Left lung (tissue), 10 donors: ENCODE results near the gene SPI1. TPM values are rescaled to one million over a fixed set of nuclear protein-coding genes. Genes with fewer than 3 reads are reported as not detected.

Experiments
- ATAC-seq: fragments of 200-7000 bp; cut with Tn5 transposase; one replicate; pipeline ENCODE4 v1.9.1; 2020; ENCODE audit warnings: moderate library complexity
- DNase-seq, 4 donors: peaks; one replicate each; pipeline ENCODE4 v3.0.0-alpha.2; 2013 to 2020
- H3K27ac ChIP-seq, 2 donors: fragments of 200-600 bp; sonication (generic) in 1 of 2; one replicate each; pipeline versions ENCODE4 v1.5.0 to v1.8.0; 2020 to 2021
- H3K27me3 ChIP-seq, 2 donors: fragments of 200-600 bp; sonication (generic) in 1 of 2; one replicate each; pipeline versions ENCODE4 v1.5.0 to v1.8.0; 2020 to 2021
- H3K36me3 ChIP-seq, 2 donors: fragments of 200-600 bp; sonication (generic) in 1 of 2; one replicate each; pipeline versions ENCODE4 v1.5.0 to v1.8.0; 2020 to 2021
- H3K4me1 ChIP-seq, 2 donors: fragments of 200-600 bp; one replicate each; pipeline ENCODE4 v1.8.0; 2021
- H3K4me3 ChIP-seq, 2 donors: fragments of 200-600 bp; sonication (generic) in 1 of 2; one replicate each; pipeline versions ENCODE4 v1.5.0 to v1.8.0; 2020 to 2021; ENCODE audit warnings: mild to moderate bottlenecking in 1 of 2
- H3K9me3 ChIP-seq, 2 donors: fragments of 200-600 bp; sonication (generic) in 1 of 2; one replicate each; pipeline versions ENCODE4 v1.5.0 to v1.8.0; 2020 to 2021
- intact Hi-C, 2 donors: fragments of 100-400 bp; cut with DNase I; formaldehyde crosslinking; loops; one replicate each; pipeline versions ENCODE4 v1.11.2 to v1.14.2; 2022
- polyA plus RNA-seq, 6 donors: library from polyadenylated mRNA; unstranded; fragments of 120-200 nt; gene quantifications; one replicate each; pipeline ENCODE4 v1.2.1, GENCODE V29; 2013; ENCODE audit not compliant: insufficient read length in 6 of 6
- total RNA-seq, 2 donors: library from RNA; stranded (reverse); fragmentation: NEBNext Ultra II Directional; extraction: Animal tissue kit (Norgen Biotek cat#: 25700); gene quantifications; one replicate each; pipeline ENCODE4 v1.2.1, GENCODE V29; 2021
- TF ChIP-seq, protein P1 (sequence below), 2 donors: fragments of 200-600 bp; sonication (generic) in 1 of 2; IDR thresholded peaks; one replicate each; pipeline versions ENCODE4 v1.5.0 to v1.8.0; 2021; ENCODE audit warnings: antibody characterized with exemption in 2 of 2
- donor health status: DM: no; HTN: yes; CAD: no.
- donor health status: DM: no; HTN: no; CAD: no.

The SPI1 gene
- total and polyA plus RNA-seq, 8 donors, result 4.9 to 194 (median 6.2) TPM

DNA sequence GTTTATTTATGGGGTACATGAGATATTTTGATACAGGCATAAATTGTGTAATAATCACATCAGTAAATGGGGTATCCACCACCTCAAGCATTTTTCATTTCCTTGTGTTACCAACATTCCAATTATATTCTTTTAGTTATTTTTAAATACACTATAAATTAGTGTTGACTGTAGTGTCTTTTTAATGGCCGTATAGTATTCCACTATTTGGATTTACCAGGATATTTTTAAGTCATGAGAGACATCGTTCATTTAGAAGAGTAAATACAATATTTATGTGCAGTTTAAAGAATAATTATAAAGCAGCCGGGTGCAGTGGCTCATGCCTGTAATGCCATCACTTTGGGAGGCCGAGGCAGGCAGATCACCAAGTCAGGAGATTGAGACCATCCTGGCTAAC is 6.2 kb upstream of the SPI1 start:
- Histone ChIP-seq H3K27me3 (no peaks in the 10 kb centered on the region), H3K36me3 (peaks cover 0 to 6% of the 10 kb centered on the region in 2 donors), H3K4me1 (peaks cover 0 to 47% of the 10 kb centered on the region in 2 donors), H3K9me3 (no peaks in the 10 kb centered on the region), H3K27ac (no peak overlapping the region), H3K4me3 (no peak overlapping the region)
- ATAC-seq (no peak), DNase-seq (no peak)
- TF ChIP-seq, protein P1, sequence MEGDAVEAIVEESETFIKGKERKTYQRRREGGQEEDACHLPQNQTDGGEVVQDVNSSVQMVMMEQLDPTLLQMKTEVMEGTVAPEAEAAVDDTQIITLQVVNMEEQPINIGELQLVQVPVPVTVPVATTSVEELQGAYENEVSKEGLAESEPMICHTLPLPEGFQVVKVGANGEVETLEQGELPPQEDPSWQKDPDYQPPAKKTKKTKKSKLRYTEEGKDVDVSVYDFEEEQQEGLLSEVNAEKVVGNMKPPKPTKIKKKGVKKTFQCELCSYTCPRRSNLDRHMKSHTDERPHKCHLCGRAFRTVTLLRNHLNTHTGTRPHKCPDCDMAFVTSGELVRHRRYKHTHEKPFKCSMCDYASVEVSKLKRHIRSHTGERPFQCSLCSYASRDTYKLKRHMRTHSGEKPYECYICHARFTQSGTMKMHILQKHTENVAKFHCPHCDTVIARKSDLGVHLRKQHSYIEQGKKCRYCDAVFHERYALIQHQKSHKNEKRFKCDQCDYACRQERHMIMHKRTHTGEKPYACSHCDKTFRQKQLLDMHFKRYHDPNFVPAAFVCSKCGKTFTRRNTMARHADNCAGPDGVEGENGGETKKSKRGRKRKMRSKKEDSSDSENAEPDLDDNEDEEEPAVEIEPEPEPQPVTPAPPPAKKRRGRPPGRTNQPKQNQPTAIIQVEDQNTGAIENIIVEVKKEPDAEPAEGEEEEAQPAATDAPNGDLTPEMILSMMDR (IDR thresholded peaks at IDR 0.05), result no peak
- intact Hi-C loops, result no loop called here

DNA sequence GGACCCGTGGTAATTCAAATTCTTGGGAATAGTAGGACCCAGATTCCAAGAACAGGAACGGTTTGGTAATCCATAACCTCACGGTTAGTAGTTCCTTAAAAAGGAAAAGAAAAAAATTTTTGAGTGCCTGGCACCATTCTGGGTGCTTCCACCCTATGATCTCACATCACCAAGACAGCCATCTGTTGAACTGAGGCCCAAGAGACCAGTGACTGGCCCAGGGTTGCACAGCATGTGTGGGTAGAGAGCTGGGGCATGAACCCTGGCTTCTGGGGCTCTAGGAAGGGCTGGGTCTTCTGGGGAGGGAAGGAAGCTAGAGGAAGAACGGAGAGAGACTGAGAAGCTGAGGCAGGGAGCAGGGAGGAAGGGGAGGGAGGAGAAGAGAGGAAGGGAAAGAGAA is 4.7 kb upstream of the SPI1 start:
- DNase-seq, result no peak
- intact Hi-C loops, result no loop called here
- TF ChIP-seq, protein P1 (IDR thresholded peaks at IDR 0.05), result no peak
- no peaks in the 10 kb centered on the region for H3K27me3 ChIP-seq
- peaks cover 0 to 6% of the 10 kb centered on the region in 2 donors for H3K36me3 ChIP-seq
- peaks cover 0 to 44% of the 10 kb centered on the region in 2 donors for H3K4me1 ChIP-seq
- no peaks in the 10 kb centered on the region for H3K9me3 ChIP-seq
- peak; percentile 58 for ATAC-seq
- H3K4me3 ChIP-seq, result no peak overlapping the region
- H3K27ac ChIP-seq, result peak overlapping the region in 1 of 2 donors; percentile 64

DNA sequence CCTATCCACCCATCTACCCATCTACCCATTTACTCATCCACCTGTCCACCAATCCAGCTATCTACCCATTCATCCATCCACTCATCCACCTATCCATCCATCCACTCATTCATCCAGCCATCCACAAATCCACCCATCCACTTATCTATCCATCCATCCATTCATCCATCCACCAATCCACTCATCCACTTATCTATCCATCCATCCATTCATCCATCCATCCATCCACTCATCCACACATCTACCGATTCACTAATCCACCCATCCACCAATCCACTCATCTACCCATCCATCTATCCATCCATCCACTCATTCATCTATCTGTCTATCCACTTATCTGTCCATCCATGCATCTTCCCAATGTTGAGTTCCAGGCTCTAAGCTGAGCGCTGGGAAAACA is 1.7 kb upstream of the SPI1 start:
- Histone ChIP-seq H3K27me3 (no peaks in the 10 kb centered on the region), H3K4me1 (peaks cover 0 to 30% of the 10 kb centered on the region in 2 donors), H3K27ac (no peak overlapping the region), H3K4me3 (no peak overlapping the region), H3K36me3 (peaks cover 0 to 16% of the 10 kb centered on the region in 2 donors), H3K9me3 (no peaks in the 10 kb centered on the region)
- TF ChIP-seq, protein P1 (IDR thresholded peaks at IDR 0.05), result no peak
- ATAC-seq (no peak), DNase-seq (no peak)
- intact Hi-C loops, result no loop called here

DNA sequence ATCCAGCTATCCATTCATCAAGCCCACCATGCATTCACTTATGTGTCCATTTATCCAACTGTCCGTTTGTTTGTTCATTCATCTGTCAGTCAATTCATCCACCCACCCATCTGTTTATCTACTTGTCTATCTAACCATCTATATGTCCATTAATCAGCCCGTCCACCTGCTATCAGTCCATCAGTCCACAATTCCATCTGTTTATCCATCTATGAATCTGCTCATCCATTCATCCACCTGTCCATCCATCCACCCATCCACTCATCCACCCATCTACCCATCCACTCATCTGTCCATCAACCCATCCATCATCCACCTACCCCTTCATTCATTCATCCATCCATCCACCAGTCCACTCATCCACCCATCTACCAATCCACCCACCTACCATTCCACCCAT is 970 bp upstream of the SPI1 start:
- TF ChIP-seq, protein P1 (IDR thresholded peaks at IDR 0.05), result no peak
- ATAC-seq, result no peak
- Histone ChIP-seq H3K4me1 (peaks cover 0 to 35% of the 10 kb centered on the region in 2 donors), H3K27me3 (no peaks in the 10 kb centered on the region), H3K36me3 (peaks cover 0 to 24% of the 10 kb centered on the region in 2 donors), H3K4me3 (no peak overlapping the region), H3K9me3 (no peaks in the 10 kb centered on the region), H3K27ac (peak overlapping the region in 1 of 2 donors; percentile 93)
- intact Hi-C loops, result loop anchor here in 1 of 2 donors (10.0 kb wide), 1 partner anchor 75 kb away; no protein-coding TSS in a partner anchor
- DNase-seq, result no peak

DNA sequence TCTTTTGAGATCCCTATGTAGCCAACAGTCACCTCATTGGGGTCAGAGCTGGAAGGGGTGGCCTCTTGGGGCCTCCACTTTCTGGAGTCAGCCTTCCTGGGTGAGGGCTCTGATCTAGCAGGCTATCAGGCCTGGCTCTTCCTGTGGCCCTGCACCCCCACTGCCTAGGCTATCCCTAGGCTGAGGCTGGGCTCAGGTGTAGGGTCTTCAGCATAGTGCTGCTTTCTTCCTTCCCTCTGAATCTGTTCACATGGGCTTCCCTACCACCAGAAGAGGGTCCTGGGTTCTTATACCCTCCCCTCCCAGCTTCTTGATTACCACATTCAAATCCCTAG is 456 bp upstream of the SPI1 start:
- Histone ChIP-seq H3K27me3 (no peaks in the 10 kb centered on the region), H3K27ac (peak overlapping the region; percentile 65 to 93), H3K9me3 (no peaks in the 10 kb centered on the region), H3K4me1 (peaks cover 0 to 39% of the 10 kb centered on the region in 2 donors), H3K36me3 (peaks cover 0 to 29% of the 10 kb centered on the region in 2 donors), H3K4me3 (peak overlapping the region in 1 of 2 donors; percentile 67)
- TF ChIP-seq, protein P1 (IDR thresholded peaks at IDR 0.05), result no peak
- intact Hi-C loops, result loop anchor here in 1 of 2 donors (10.0 kb wide), 1 partner anchor 76 kb away; no protein-coding TSS in a partner anchor
- DNase-seq, result no peak
- ATAC-seq, result no peak
